NCI-H524 (cell line): ENCODE measurements around the gene COL17A1.
A peak's percentile ranks its signal among the peaks of the same experiment; 100 is the strongest.

Experiments used
- DNase-seq, 2 experiments: peaks; one replicate each; lab custom pipeline; 2025; lab: John Stamatoyannopoulos, UW

Gene COL17A1

GRCh38 chr10:104085801-104086400 is at the start of gene COL17A1:
TSS of gene COL17A1 (minus strand) at chr10:104085880. CDS start at chr10:104080673, 5,207 bp downstream.
- DNase-seq, result no peak

DNA sequence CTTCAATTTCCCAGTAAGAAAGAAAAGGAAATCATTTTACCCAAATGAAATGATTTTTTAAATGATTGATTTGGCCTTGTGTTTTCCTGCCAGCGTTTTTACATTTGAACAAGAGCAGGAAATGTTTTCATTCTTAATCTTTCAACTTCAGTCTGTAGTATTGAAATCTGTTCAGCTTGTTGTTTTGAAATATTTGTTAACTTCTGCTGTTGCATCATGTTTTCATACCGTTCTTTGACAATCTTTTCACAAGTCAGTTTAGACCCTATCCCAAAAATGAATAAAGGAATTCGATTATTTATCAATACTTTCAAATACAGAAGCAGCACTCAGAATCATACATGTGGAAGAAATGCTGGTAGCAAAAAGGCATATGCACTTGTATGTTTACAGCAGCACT is 44.4 kb upstream of the COL17A1 start:
- no peak for DNase-seq

DNA sequence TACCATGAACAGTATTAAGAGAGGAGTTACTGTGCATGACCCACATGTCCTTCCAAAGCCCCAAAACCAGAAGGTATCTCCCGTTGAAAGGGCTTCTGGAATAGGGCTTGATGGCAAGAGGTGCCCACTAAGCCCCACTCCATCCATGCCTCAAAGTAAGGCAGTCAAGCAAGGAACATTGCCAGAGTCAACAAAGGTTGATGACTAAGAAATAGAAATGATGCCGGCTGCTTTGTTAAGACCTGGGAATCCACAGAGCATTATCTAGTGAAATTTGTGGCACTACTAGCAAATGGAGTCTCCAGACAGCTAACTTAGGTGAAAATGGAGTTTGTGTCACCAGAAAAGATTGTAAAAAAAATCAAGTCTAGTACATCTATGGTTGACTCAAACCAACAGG is 42.5 kb upstream of the COL17A1 start:
- no peak for DNase-seq

DNA sequence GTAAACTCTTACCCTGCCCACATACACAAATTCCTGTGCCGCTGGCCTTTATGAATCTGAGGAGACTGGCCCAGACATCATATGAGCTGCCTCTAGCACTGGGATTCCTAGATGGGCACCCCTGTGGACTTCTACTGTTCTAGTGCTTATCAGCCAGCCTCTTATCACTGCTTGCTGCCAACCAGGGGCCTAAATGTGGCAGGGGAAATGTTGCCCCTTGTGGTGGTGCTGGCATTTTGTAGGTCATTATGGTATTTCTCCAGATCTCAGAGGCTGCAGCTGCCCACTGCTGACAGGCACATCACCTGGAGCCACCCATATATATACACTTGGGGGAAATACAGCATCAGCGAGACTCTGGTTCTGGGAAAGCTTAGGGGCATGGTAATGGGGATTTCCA is 41.7 kb upstream of the COL17A1 start:
- peak in 1 of 2 experiments; percentile 21 for DNase-seq

DNA sequence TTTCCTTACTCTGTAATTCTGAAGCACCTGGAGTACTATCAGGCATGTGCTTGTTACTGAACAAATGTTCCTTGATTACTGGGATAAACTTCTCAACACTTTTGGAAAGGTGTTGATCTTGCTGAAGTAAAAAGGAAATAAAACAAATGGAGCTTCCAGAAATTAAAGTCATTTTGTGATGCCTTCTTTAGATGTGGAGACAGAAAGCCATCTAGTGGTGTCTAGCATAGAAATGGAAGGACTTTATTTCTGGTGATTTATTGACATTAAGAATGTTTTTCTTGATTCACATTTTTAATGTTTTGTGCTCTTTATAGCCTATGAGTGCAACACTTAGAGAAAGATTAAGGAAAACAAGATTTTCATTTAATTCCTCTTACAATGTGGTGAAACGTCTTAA is 37.7 kb upstream of the COL17A1 start:
- no peak for DNase-seq

- peak in 1 of 2 experiments; percentile 52 for DNase-seq
These were observed 36.8 kb upstream of the COL17A1 start for GRCh38 chr10:104122225-104123107.

- DNase-seq, result peak; percentile 82 to 91
These were observed 36.0 kb upstream of the COL17A1 start, which contains the start of gene SFR1 for GRCh38 chr10:104121485-104122224. TSS of gene SFR1 (plus strand) at chr10:104122171. CDS start at chr10:104122184, 13 bp downstream.

- peak in 1 of 2 experiments; percentile 39 for DNase-seq
These were observed 35.3 kb upstream of the COL17A1 start for GRCh38 chr10:104120903-104121484.

GRCh38 chr10:104120512-104120902 is 34.8 kb upstream of the COL17A1 start:
- no peak for DNase-seq

- no peak for DNase-seq
These were observed 34.3 kb upstream of the COL17A1 start for GRCh38 chr10:104119996-104120395.

DNA sequence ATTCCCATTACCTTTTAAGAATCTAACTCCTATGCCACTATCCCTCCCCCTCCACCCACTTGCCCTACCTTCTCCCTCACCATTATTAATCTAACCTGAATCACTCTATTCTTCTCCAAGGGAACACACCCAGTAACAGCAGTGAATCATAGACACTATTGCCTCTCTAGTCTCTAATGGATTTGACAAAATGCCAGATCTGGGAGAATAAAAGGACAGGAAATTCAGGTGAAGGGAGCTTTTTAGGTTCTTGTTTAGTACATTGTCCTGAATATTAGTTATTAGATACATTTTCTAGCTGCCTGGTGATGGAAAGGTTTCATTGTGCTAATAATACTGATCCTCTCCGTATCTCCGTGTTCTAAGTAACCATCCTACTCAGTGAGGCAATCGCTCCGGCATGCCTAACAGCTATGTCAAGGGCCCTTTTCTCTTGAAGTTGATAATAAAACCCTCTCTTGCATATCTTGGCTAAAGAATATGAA is 32.2 kb upstream of the COL17A1 start:
- no peak for DNase-seq

GRCh38 chr10:104113376-104113956 is 27.8 kb upstream of the COL17A1 start:
- no peak for DNase-seq

DNA sequence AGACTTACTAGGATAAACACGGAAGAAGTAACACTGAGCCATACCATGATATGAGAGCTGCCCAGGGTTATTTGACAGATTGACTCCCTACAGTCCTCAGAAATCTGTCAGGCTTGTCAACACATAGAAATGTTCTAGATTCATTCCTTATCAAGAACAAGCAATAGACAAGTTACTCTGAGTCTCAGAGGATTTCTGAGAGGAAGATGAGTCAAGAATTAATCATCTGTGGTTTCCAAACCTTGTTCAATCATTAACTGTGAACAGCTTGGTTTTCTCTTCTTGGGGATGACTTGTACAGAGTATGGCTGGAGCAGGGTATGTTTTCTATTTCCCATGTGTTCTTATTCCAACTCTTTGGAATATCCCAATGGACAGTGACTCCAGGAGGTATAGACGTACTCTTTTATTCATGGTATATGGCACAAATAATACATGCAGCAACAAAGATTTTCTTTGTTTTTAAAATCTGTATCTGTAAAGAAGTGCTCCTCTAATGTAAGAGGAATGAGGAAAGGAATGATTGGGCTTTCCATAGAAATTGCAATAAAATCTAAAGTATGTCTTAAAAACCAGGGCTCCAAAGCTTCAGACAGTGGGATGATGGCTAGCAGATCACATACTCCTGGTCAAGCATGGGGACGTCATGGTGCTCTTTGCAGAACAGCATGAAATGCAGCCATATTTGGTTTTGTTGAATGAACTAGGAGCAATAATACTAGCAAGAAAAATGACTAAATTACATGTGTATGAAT is 24.4 kb upstream of the COL17A1 start:
- DNase-seq, result no peak

- DNase-seq, result no peak
These were observed 19.2 kb upstream of the COL17A1 start for GRCh38 chr10:104104926-104105325.

DNA sequence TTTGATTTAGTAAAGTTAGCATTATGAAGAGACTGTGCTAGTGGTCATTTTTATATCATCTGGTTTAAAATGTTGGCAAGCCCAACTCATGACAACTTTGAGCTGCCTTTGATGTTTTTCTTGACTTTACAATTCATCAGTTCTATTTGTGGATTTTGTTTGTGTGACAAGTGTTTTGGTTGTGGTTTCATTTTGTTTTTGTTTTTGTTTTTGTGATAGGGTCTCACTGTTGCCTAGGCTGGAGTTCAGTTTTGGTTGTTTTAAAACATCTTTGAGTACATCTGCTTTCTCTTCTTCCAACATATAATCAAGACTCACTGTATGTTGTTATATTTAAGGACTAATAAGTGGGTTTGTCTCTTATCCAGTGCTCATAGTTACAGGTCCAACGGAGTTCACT is 18.7 kb upstream of the COL17A1 start:
- no peak for DNase-seq

DNA sequence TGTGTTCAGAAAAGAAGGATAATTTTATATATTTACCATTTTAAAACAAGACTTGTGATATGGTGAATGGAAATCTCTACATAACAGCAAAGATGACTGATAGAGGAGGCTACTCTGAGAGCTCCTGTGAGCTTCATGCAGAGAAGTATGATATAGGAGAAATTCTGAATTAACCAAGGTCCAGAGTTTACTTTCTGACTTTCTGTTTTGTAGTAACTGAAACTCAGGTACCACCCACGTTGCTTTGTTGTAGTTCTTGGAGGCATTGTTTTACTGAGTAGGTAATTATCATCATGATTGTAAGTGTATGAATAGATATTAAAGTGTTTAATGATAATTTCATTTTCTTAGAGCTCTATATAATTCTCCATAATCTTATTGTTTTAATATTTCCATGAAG is 18.3 kb upstream of the COL17A1 start:
- no peak for DNase-seq

GRCh38 chr10:104101902-104102301 is 16.2 kb upstream of the COL17A1 start:
- DNase-seq, result no peak

DNA sequence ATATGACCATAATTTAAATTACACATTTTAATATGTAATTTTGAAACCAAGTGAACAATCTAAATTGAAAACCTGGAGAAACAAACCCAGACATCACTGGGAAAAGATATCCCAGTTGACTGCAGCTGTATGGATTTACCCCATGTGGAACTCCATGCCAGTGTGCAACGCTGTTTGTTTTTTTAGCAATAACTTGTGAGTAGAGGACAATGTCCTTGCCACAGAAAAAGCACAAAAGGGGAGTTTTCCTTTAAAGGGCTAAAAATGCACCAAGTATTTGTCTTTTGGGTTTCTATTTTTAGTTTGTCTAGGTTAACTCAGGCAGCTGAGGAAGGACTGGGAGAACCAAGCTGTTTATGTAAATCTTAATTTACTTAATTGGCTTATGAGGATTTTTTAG is 15.1 kb upstream of the COL17A1 start:
- no peak for DNase-seq

DNA sequence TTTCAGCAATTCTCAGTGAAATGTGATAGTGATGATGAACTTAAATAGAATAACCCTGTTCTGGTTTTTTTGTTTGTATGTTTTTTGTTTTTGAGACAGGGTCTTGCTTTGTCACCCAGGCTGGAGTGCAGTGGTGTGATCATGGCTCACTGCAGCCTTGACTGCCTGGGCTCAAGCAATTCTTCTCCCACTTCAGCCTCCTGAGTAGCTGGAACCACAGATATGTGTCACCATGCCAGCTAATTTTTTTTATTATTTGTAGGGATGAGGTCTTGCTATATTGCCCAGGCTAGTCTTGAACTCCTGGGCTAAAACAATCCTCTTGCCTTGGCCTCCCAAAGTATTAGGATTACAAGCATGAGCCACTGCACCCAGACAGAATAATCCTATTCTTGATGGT is 14.3 kb upstream of the COL17A1 start:
- no peak for DNase-seq

- DNase-seq, result no peak
These were observed 13.6 kb upstream of the COL17A1 start for GRCh38 chr10:104099269-104099668.

GRCh38 chr10:104098358-104098925 is 12.8 kb upstream of the COL17A1 start:
- no peak for DNase-seq
